Central memory CD8-positive, alpha-beta T cell (primary cell): ENCODE measurements around the gene CEP68.

ENCODE experiments used
- ATAC-seq: fragments of 150-1000 bp; cut with Tn5 transposase; replicated peaks from 2 replicates; pipeline ENCODE4 v1.10.0; 2022; ENCODE audit warnings: mild to moderate bottlenecking, moderate FRiP score, moderate number of reproducible peaks; ENCODE audit not compliant: poor library complexity, severe bottlenecking; ENCODE audit errors: extremely low read depth
- DNase-seq, 2 donors: peaks; one replicate each; pipeline ENCODE4 v3.0.0; 2021; ENCODE audit warnings: low spot score in 2 of 2
- H3K27ac Mint-ChIP-seq: one replicate; pipeline ENCODE4 v1.8.0; 2022; ENCODE audit warnings: low read depth, mild to moderate bottlenecking, moderate library complexity, mixed read lengths
- H3K27me3 Mint-ChIP-seq: one replicate; pipeline ENCODE4 v1.8.0; 2022; ENCODE audit warnings: mixed read lengths
- H3K36me3 Mint-ChIP-seq: one replicate; pipeline ENCODE4 v1.8.0; 2022; ENCODE audit warnings: mild to moderate bottlenecking, moderate library complexity, mixed read lengths; ENCODE audit not compliant: insufficient read depth
- H3K4me1 Mint-ChIP-seq: one replicate; pipeline ENCODE4 v1.8.0; 2022; ENCODE audit warnings: mixed read lengths
- H3K4me3 Mint-ChIP-seq: one replicate; pipeline ENCODE4 v1.8.0; 2022; ENCODE audit warnings: mild to moderate bottlenecking, moderate library complexity, mixed read lengths
- H3K9me3 Mint-ChIP-seq: one replicate; pipeline ENCODE4 v1.8.0; 2022; ENCODE audit warnings: mixed read lengths

The CEP68 gene

DNA sequence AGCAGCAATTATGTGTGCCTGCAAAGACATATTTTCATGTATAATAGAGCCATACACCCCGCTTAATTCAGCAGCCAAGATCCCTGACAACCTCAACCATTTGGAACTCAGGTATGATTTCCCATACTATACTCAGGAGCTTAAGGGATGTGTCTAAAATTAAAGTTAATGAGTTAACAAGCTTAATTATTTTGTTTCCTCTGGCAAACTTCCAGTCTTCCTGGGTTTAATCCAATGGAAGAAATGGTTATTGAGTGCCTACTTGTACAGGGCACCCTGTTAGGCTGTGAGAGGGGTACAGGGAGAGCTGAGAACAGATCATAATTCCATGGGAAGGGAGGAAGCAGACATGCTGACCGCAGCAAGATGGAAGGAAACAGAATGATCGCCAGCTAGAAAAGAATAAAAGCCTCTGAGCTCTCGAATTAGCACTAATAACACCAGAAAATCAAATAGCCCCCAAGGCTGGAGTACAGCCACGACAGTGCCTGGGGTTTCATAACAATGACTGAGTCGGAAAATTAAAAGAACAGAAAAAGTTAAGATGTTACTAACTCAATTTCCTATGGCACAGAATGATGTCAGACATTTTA lies 20.8 kb upstream of the CEP68 start:
- no peaks in the 10 kb centered on the region for H3K9me3 Mint-ChIP-seq
- H3K27me3 Mint-ChIP-seq, result no peaks in the 10 kb centered on the region
- no peaks in the 10 kb centered on the region for H3K36me3 Mint-ChIP-seq
- no peak overlapping the region for H3K27ac Mint-ChIP-seq
- H3K4me3 Mint-ChIP-seq, result no peak overlapping the region
- no peak for DNase-seq
- ATAC-seq, result no peak
- H3K4me1 Mint-ChIP-seq, result peaks cover 30% of the 10 kb centered on the region

- no peak overlapping the region for H3K27ac Mint-ChIP-seq
- DNase-seq (no peak), ATAC-seq (no peak)
- peaks cover 15% of the 10 kb centered on the region for H3K4me1 Mint-ChIP-seq
- H3K4me3 Mint-ChIP-seq, result no peak overlapping the region
- no peaks in the 10 kb centered on the region for H3K9me3 Mint-ChIP-seq
- no peaks in the 10 kb centered on the region for H3K36me3 Mint-ChIP-seq
- no peaks in the 10 kb centered on the region for H3K27me3 Mint-ChIP-seq
Measured at GRCh38 chr2:65037178-65037577, 19.0 kb upstream of the CEP68 start.

GRCh38 chr2:65039640-65040039 lies 16.6 kb upstream of the CEP68 start:
- peaks cover 7% of the 10 kb centered on the region for H3K9me3 Mint-ChIP-seq
- ATAC-seq (no peak), DNase-seq (no peak)
- peaks cover 11% of the 10 kb centered on the region for H3K4me1 Mint-ChIP-seq
- no peak overlapping the region for H3K27ac Mint-ChIP-seq
- H3K36me3 Mint-ChIP-seq, result no peaks in the 10 kb centered on the region
- no peak overlapping the region for H3K4me3 Mint-ChIP-seq
- H3K27me3 Mint-ChIP-seq, result no peaks in the 10 kb centered on the region

DNA sequence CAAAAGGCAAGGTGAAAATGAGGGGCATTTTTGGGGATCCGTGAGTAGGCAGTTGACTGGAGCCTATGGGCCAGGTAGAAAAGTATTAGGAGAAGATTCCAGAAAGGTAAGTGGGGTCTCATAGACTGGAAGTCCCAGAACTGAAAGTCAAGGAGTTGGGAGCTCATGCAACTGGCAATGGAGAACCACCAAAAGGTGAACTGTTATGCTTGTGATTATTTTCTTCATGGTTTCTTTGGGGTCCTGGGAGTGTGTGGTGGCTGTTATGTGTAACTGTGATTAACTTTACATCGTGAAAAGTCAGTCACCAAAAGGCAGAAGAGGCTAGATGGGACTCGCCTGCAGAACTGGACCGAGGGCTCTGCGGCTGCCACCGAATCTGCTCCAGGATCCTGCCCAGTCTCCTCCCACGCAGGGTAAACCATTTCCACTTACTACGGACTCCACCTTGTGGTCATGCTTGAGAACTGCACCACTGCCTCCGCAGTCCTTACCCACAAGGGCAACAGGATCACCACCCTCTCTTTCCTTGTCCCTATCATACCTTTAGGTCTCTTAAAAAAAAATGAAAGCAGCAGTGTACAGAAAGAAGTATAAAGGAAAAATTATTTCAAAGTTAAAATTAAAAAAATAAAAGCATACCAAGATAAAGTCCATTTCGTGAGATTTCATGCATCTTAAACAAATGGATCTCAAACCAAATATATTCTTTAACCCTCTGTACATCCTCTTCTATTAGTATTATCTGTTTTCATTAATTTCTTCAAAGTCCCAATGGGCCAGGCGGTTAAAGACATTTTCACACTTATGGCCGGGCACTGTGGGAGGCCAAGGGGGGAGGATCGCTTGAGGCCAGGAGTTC lies 15.6 kb upstream of the CEP68 start:
- ATAC-seq (peak; percentile 82), DNase-seq (peak; percentile 63 to 64)
- Mint-ChIP-seq H3K9me3 (peaks cover 11% of the 10 kb centered on the region), H3K4me3 (no peak overlapping the region), H3K27me3 (no peaks in the 10 kb centered on the region), H3K27ac (no peak overlapping the region), H3K4me1 (peaks cover 11% of the 10 kb centered on the region), H3K36me3 (peaks cover 2% of the 10 kb centered on the region)

GRCh38 chr2:65043001-65043400 lies 13.2 kb upstream of the CEP68 start:
- no peak overlapping the region for H3K27ac Mint-ChIP-seq
- ATAC-seq (no peak), DNase-seq (no peak)
- peaks cover 11% of the 10 kb centered on the region for H3K9me3 Mint-ChIP-seq
- peaks cover 2% of the 10 kb centered on the region for H3K36me3 Mint-ChIP-seq
- no peaks in the 10 kb centered on the region for H3K27me3 Mint-ChIP-seq
- H3K4me3 Mint-ChIP-seq, result no peak overlapping the region
- peaks cover 11% of the 10 kb centered on the region for H3K4me1 Mint-ChIP-seq

DNA sequence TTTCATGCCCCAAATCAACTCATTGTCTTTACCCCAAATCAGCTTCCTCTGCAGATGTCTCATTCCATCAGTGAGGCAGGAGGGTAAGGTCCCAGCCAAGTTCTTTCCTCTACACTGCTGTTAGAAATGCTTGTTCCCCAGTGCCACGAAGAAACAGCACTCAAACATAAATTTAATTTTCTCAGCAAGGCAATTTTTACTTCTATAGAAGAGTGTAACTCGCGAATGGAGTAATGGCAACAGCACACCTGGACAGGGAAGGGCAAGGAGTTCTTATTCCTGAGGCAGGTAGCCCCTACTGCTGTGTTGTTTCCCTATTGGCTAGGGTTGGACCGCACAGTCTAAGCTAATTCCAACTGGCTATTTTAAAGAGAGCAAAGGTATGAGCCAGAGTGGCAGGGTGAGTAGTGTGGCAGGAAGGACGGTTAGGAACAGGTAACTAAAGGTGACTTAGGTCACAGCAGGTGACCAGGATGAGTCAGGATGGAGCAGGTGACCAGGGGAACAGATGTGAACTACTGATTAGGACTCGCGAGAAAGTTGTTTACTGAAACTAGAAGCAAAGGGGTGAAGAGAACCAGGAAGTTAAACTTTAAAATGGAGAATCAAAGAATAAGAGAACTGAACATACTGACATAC lies 12.0 kb upstream of the CEP68 start:
- Mint-ChIP-seq H3K4me1 (peaks cover 11% of the 10 kb centered on the region), H3K9me3 (peaks cover 11% of the 10 kb centered on the region), H3K4me3 (no peak overlapping the region), H3K36me3 (peaks cover 2% of the 10 kb centered on the region), H3K27me3 (no peaks in the 10 kb centered on the region), H3K27ac (no peak overlapping the region)
- ATAC-seq, result no peak
- DNase-seq, result no peak

DNA sequence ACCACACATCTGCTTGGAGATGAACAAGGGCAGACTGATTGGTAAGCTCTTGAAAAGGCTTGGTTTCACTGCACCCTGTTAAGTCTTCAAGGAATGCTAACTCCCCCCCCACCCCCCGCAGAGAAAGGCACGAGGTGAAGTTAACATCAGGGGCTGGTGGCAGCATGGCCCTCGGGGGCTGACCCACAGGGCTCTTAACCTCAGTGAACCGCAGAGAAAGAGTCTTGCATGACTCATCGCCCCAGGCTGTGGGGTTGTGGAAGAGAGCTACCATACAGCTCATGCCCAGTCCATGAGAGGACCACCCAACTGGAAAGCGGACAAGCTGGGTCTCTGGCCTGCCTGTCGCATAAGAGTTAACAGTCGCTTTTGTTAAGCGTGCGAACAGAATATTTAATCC lies 10.6 kb upstream of the CEP68 start:
- Mint-ChIP-seq H3K4me3 (no peak overlapping the region), H3K27ac (no peak overlapping the region), H3K36me3 (peaks cover 4% of the 10 kb centered on the region), H3K4me1 (peaks cover 1% of the 10 kb centered on the region), H3K27me3 (no peaks in the 10 kb centered on the region), H3K9me3 (peaks cover 11% of the 10 kb centered on the region)
- no peak for ATAC-seq
- DNase-seq, result no peak

DNA sequence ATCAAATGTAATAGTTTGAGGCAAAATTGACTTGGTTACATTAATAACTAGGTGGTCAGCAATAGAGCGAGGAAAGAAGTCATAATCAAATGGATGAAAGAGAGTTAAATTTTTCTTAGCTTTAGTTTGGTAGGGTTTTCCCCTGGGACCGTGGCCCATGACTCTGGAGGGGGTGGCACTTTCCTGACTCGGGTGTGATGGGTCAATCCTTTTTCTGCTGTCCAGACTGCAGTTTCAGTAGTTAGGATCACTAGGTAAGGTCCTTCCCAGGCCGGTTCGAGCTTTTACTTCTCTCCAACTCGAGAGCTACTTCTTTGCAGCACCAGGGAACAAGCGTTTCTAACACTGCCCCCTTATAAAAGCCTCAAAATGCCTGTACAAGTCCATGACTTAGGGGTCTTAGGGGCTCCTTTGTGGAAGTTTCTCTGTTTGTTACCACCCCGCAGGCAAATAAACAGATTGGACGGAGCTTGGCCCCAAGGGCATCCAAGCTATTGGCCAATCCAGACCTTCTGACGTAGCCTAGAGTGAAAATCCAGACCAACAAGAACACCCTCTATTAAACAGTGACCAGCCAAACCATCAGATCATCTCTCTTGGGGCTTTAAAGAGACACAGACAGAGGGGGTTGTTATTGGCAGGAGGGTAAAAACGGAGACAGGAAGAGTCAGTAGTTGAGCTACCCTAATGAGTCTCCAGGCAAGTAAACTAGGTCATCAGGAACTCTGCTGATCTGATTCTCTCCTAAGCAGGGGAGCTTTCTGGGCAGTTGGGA lies 9.4 kb upstream of the CEP68 start:
- Mint-ChIP-seq H3K9me3 (peaks cover 11% of the 10 kb centered on the region), H3K27ac (peak overlapping the region; percentile 22), H3K27me3 (no peaks in the 10 kb centered on the region), H3K4me3 (no peak overlapping the region), H3K4me1 (no peaks in the 10 kb centered on the region), H3K36me3 (peaks cover 4% of the 10 kb centered on the region)
- DNase-seq, result no peak
- no peak for ATAC-seq

DNA sequence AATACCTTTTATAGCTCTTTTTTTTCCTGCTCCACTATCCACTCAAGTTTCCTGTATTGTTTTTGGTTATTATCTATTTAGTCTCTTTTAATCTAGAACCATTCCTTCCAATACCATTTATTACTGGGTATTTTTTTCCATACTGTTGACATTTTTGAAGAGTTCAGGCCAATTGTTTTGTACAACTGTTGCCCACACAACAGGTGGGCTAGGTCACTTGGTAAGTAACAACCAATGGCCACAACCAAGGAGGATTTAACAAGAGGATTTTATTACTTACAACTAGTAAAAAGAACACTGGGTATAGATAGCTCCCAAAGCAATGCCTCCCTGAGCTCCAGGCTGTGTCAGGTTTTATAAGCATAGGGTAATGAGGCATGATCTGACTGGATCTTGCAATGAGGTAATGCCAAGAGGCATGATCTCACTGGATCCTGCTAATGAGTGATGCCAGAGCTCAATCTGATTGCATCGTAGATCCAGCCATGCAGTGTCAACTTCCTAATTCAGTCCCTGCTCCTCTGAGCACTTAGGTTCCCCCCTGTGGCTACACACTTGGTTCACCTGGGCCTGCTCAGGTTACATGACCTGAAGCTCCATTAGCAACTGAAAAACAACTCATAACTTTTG lies 7.1 kb upstream of the CEP68 start:
- Mint-ChIP-seq H3K4me1 (peaks cover 11% of the 10 kb centered on the region), H3K9me3 (peaks cover 9% of the 10 kb centered on the region), H3K4me3 (no peak overlapping the region), H3K36me3 (peaks cover 5% of the 10 kb centered on the region), H3K27me3 (no peaks in the 10 kb centered on the region), H3K27ac (no peak overlapping the region)
- DNase-seq (no peak), ATAC-seq (no peak)

DNA sequence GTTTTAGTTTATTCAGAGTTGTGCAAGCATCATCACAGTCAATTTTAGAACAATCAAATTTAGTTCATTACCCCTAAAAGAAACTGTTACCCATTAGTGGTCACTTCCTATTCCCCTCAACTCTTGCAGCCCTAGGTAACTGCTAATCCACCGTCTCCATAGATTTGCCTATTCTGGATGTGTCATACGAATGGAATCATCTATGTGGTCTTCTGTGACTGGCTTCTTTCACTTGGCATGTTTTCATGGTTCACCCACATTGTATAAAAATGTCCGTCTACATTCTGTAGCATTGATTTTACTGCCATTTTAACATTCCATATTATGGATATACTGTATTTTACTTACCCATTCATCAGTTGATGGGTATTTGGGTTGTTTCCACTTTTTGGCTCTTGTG lies 5.3 kb upstream of the CEP68 start:
- H3K4me1 Mint-ChIP-seq, result peaks cover 20% of the 10 kb centered on the region
- H3K9me3 Mint-ChIP-seq, result no peaks in the 10 kb centered on the region
- DNase-seq, result no peak
- H3K4me3 Mint-ChIP-seq, result no peak overlapping the region
- no peaks in the 10 kb centered on the region for H3K27me3 Mint-ChIP-seq
- ATAC-seq, result no peak
- no peak overlapping the region for H3K27ac Mint-ChIP-seq
- peaks cover 6% of the 10 kb centered on the region for H3K36me3 Mint-ChIP-seq

DNA sequence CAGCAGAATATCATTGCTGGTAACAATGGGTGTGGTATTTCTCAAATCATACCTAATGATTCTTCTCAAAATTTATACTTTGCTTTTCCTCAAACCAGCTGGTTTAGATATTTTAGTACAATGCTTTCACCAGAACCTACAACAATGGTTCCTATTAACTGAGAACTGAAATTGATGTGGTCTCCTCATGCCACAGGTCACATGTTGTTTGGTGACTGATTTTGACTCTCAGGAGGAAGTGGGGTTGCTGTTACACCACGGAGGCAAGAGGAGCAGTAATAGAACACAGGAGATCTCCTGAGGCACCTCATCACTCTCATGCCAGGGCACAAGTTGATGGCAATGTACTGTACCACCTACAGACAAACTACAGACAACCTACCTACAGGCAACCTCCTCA lies 3.0 kb upstream of the CEP68 start:
- peak overlapping the region; percentile 39 for H3K27ac Mint-ChIP-seq
- H3K9me3 Mint-ChIP-seq, result no peaks in the 10 kb centered on the region
- peaks cover 12% of the 10 kb centered on the region for H3K36me3 Mint-ChIP-seq
- no peaks in the 10 kb centered on the region for H3K27me3 Mint-ChIP-seq
- H3K4me3 Mint-ChIP-seq, result peak overlapping the region; percentile 33
- DNase-seq, result peak in 1 of 2 donors; percentile 32
- ATAC-seq, result peak; percentile 24
- peaks cover 35% of the 10 kb centered on the region for H3K4me1 Mint-ChIP-seq

DNA sequence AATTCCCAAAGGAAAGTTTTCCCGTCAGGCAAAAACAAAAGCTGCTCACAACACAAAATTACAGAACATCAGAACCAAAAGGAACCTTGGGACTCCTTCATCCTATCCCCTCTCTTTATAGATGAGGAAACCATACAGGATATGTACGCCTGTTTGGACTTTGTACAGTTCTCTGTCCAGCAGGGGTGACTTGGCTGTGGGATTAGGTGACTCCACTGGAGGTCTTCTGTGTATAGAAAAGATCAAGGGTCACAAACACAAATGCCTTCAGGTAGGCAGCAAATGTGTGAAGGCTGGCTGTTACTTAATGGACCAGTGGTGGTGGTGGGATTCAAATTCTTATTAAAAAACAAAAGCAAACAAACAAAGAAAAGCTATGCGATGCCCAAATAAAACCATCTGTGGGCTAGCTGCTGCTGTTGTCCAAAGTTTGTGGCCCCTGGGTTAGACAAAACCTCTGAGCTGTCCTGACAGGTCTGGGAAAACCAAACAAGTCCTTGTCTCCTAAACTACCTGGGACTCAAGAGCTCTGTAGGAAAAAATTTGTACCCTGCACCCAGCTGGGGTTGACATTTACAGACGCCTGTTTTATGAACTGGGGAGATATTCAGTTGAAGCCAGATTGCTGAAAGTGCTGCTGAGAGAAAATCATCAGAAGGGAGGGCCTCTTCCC lies 1.3 kb upstream of the CEP68 start:
- peak overlapping the region; percentile 79 for H3K4me3 Mint-ChIP-seq
- H3K9me3 Mint-ChIP-seq, result no peaks in the 10 kb centered on the region
- peaks cover 47% of the 10 kb centered on the region for H3K4me1 Mint-ChIP-seq
- DNase-seq (no peak), ATAC-seq (no peak)
- no peaks in the 10 kb centered on the region for H3K27me3 Mint-ChIP-seq
- peaks cover 12% of the 10 kb centered on the region for H3K36me3 Mint-ChIP-seq
- no peak overlapping the region for H3K27ac Mint-ChIP-seq
